ENCODE results near the gene CATSPER3. TPM values are rescaled to one million over a fixed set of nuclear protein-coding genes. Genes with fewer than 3 reads are reported as not detected.

CATSPER3 gene
- 0.22 and 0.74 TPM in 2 replicates for total RNA-seq (ENCODE audit: low replicate concordance)
- long read RNA-seq, result 0 reads

DNA sequence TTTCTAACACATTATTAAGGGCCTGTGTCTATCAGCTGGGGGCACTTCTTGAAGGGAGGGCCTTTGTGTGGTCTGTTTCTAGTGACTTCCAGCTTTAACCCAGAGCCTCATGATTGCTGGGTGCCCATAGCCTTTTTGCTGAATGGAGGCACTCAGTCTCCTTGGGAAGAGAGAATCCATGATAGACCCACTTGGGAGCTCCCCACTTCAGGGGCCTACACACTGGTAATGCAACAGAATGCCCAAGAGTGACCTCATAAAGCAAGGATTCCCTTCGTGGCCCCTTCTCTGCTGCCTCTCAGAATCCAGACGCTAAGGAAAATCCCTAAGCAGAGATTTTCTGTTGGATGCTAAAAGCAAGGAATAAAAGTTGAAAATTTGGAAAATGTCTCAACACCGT, at the start of gene CATSPER3:
TSS of gene CATSPER3 (plus strand) at position 301 of the 400 bp plus-strand sequence. CDS start at position 386, 85 bp downstream.
- H3K9me3 Mint-ChIP-seq, result no peaks in the 10 kb centered on the region
- peaks cover 7% of the 10 kb centered on the region for H3K4me1 Mint-ChIP-seq (ENCODE audit: unreplicated experiment)
- DNase-seq (ENCODE audit: extremely low spot score, unreplicated experiment), result no peak
- H3K27me3 Mint-ChIP-seq, result no peaks in the 10 kb centered on the region
- no peak for TF ChIP-seq CTCF (conservative IDR thresholded peaks at IDR 0.05)
- peak within 1 kb of the TSS; percentile 60 for H3K4me3 Mint-ChIP-seq
- peaks cover 5% of the 10 kb centered on the region for H3K36me3 Mint-ChIP-seq
- no peak within 1 kb of the TSS for H3K27ac Mint-ChIP-seq

GRCh38 chr5:134918861-134919260, 48.8 kb upstream of the CATSPER3 start:
- peaks cover 19% of the 10 kb centered on the region for H3K36me3 Mint-ChIP-seq
- H3K27me3 Mint-ChIP-seq, result no peaks in the 10 kb centered on the region
- DNase-seq (ENCODE audit: extremely low spot score, unreplicated experiment), result no peak
- no peak overlapping the region for H3K27ac Mint-ChIP-seq
- TF ChIP-seq CTCF (conservative IDR thresholded peaks at IDR 0.05), result no peak
- no peaks in the 10 kb centered on the region for H3K4me1 Mint-ChIP-seq (ENCODE audit: unreplicated experiment)
- no peaks in the 10 kb centered on the region for H3K9me3 Mint-ChIP-seq
- no peak overlapping the region for H3K4me3 Mint-ChIP-seq

- no peaks in the 10 kb centered on the region for H3K4me1 Mint-ChIP-seq (ENCODE audit: unreplicated experiment)
- H3K36me3 Mint-ChIP-seq, result peaks cover 19% of the 10 kb centered on the region
- no peak for TF ChIP-seq CTCF (conservative IDR thresholded peaks at IDR 0.05)
- H3K9me3 Mint-ChIP-seq, result no peaks in the 10 kb centered on the region
- no peak overlapping the region for H3K4me3 Mint-ChIP-seq
- no peak overlapping the region for H3K27ac Mint-ChIP-seq
- no peak for DNase-seq (ENCODE audit: extremely low spot score, unreplicated experiment)
- no peaks in the 10 kb centered on the region for H3K27me3 Mint-ChIP-seq
Observed at GRCh38 chr5:134920848-134921575, 46.7 kb upstream of the CATSPER3 start.

GRCh38 chr5:134932508-134932907, 35.2 kb upstream of the CATSPER3 start:
- no peak for TF ChIP-seq CTCF (conservative IDR thresholded peaks at IDR 0.05)
- no peaks in the 10 kb centered on the region for H3K27me3 Mint-ChIP-seq
- H3K27ac Mint-ChIP-seq, result no peak overlapping the region
- no peak overlapping the region for H3K4me3 Mint-ChIP-seq
- H3K4me1 Mint-ChIP-seq (ENCODE audit: unreplicated experiment), result peaks cover 5% of the 10 kb centered on the region
- H3K9me3 Mint-ChIP-seq, result no peaks in the 10 kb centered on the region
- no peak for DNase-seq (ENCODE audit: extremely low spot score, unreplicated experiment)
- peaks cover 10% of the 10 kb centered on the region for H3K36me3 Mint-ChIP-seq

- H3K27ac Mint-ChIP-seq, result no peak overlapping the region
- no peak for TF ChIP-seq CTCF (conservative IDR thresholded peaks at IDR 0.05)
- H3K27me3 Mint-ChIP-seq, result no peaks in the 10 kb centered on the region
- no peaks in the 10 kb centered on the region for H3K9me3 Mint-ChIP-seq
- H3K4me1 Mint-ChIP-seq (ENCODE audit: unreplicated experiment), result peaks cover 12% of the 10 kb centered on the region
- no peak overlapping the region for H3K4me3 Mint-ChIP-seq
- DNase-seq (ENCODE audit: extremely low spot score, unreplicated experiment), result no peak
- peaks cover 5% of the 10 kb centered on the region for H3K36me3 Mint-ChIP-seq
Observed at GRCh38 chr5:134934202-134934601, 33.5 kb upstream of the CATSPER3 start.
